ENCODE measurements around the gene PMM1. TPM values are rescaled to one million over a fixed set of nuclear protein-coding genes. Genes with fewer than 3 reads are reported as not detected.

Gene PMM1
- total and polyA plus RNA-seq, 2 of the 13 experiments (the other 11 are each of a cell fraction or from before 2014, with no cell fraction given) = 17.8 to 95.6 TPM

DNA sequence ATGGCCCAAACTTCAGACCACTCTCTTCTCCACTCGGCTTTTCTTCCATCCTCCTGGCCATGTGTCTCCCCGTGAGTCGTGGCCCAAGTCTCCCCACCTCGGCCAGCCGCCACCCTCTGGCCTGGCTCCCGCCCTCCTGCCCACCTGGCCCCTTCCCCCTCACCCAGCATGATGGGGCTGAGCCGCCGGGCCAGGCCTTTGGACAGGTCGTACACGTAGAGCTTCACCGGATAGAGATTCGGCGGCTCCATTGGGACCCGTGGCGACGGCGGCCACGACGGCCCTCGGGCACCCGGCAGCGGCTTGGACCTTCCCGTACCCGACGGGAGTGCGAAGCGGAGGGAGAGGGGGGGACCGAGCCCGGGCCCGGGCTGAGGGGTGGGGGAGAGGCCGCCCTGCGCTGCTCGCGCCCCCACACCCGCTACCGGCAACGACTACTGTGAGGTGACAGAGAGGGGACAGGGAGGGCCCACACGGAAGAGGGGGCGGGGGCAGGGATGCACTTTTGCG, 31.0 kb upstream of the PMM1 start, which contains the start of gene DESI1 (continued):
- TF ChIP-seq, protein P1, sequence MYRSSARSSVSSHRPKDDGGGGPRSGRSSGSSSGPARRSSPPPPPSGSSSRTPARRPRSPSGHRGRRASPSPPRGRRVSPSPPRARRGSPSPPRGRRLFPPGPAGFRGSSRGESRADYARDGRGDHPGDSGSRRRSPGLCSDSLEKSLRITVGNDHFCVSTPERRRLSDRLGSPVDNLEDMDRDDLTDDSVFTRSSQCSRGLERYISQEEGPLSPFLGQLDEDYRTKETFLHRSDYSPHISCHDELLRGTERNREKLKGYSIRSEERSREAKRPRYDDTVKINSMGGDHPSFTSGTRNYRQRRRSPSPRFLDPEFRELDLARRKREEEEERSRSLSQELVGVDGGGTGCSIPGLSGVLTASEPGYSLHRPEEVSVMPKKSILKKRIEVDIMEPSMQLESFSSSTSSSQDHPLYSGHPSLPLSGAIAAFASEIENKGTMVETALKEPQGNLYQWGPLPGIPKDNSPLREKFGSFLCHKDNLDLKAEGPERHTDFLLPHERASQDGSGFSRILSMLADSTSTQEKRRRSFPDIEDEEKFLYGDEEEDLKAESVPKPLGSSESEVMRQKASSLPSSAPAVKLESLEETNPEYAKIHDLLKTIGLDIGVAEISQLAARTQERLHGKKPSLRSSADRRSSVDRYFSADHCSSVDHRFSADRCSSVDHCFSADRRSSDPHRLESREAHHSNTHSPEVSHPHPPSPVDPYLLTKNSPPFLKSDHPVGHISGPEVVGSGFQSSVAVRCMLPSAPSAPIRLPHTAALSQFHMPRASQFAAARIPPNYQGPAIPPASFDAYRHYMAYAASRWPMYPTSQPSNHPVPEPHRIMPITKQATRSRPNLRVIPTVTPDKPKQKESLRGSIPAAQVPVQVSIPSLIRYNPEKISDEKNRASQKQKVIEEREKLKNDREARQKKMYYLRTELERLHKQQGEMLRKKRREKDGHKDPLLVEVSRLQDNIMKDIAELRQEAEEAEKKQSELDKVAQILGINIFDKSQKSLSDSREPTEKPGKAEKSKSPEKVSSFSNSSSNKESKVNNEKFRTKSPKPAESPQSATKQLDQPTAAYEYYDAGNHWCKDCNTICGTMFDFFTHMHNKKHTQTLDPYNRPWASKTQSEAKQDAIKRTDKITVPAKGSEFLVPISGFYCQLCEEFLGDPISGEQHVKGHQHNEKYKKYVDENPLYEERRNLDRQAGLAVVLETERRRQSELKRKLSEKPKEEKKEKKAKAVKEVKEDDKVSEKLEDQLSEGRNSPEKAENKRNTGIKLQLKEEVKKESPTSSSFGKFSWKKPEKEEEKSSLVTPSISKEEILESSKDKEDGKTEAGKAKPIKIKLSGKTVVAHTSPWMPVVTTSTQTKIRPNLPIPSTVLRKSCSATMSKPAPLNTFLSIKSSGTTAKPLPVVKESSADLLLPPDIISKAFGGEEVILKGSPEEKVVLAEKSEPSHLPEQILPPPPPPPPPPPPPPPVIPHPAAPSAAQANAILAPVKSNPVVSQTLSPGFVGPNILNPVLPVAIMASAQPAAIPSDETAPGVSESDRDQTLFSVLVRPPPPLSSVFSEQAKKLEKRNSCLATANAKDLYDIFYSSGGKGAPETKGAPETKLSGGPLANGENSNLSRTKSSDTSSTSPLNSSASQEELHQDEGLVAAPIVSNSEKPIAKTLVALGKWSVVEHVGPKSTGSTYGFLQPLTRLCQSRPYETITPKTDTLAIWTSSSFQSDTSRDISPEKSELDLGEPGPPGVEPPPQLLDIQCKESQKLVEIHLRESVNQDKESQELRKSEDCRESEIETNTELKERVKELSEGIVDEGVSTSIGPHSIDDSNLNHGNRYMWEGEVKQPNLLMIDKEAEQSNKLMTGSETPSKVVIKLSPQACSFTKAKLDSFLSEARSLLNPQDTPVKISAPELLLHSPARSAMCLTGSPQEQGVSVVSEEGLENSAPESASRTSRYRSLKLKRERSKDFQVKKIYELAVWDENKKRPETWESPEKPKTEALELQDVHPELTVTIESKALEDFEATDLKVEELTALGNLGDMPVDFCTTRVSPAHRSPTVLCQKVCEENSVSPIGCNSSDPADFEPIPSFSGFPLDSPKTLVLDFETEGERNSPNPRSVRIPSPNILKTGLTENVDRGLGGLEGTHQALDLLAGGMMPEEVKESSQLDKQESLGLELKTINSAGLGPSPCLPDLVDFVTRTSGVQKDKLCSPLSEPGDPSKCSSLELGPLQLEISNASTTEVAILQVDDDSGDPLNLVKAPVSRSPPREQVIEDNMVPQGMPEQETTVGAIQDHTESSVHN (CRISPR knock-in tag; IDR thresholded peaks at IDR 0.05) = no peak; the same call in 1 of the 2 replicates
- no peak; the same call in 1 of the 2 replicates for TF ChIP-seq ZNF446 (CRISPR knock-in tag; IDR thresholded peaks at IDR 0.05)
- TF ChIP-seq, protein P2, sequence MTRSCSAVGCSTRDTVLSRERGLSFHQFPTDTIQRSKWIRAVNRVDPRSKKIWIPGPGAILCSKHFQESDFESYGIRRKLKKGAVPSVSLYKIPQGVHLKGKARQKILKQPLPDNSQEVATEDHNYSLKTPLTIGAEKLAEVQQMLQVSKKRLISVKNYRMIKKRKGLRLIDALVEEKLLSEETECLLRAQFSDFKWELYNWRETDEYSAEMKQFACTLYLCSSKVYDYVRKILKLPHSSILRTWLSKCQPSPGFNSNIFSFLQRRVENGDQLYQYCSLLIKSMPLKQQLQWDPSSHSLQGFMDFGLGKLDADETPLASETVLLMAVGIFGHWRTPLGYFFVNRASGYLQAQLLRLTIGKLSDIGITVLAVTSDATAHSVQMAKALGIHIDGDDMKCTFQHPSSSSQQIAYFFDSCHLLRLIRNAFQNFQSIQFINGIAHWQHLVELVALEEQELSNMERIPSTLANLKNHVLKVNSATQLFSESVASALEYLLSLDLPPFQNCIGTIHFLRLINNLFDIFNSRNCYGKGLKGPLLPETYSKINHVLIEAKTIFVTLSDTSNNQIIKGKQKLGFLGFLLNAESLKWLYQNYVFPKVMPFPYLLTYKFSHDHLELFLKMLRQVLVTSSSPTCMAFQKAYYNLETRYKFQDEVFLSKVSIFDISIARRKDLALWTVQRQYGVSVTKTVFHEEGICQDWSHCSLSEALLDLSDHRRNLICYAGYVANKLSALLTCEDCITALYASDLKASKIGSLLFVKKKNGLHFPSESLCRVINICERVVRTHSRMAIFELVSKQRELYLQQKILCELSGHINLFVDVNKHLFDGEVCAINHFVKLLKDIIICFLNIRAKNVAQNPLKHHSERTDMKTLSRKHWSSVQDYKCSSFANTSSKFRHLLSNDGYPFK (CRISPR knock-in tag; IDR thresholded peaks at IDR 0.05; ENCODE audit: borderline replicate concordance) = 0 out of 2 replicates have a peak, but pooled peaks have one; percentile 0
- TF ChIP-seq, protein P3, sequence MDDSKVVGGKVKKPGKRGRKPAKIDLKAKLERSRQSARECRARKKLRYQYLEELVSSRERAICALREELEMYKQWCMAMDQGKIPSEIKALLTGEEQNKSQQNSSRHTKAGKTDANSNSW (CRISPR knock-in tag; IDR thresholded peaks at IDR 0.05; ENCODE audit: borderline replicate concordance) = no peak
- TF ChIP-seq, protein P4, sequence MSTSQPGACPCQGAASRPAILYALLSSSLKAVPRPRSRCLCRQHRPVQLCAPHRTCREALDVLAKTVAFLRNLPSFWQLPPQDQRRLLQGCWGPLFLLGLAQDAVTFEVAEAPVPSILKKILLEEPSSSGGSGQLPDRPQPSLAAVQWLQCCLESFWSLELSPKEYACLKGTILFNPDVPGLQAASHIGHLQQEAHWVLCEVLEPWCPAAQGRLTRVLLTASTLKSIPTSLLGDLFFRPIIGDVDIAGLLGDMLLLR (CRISPR knock-in tag; IDR thresholded peaks at IDR 0.05) = peak; percentile 69; the same call in 1 of the 2 replicates
- TF ChIP-seq ZNF180 (CRISPR knock-in tag; IDR thresholded peaks at IDR 0.05; ENCODE audit: borderline replicate concordance, low read depth) = no peak
- peak; percentile 63; the same call in 1 of the 2 replicates for TF ChIP-seq PHF8 (CRISPR knock-in tag; IDR thresholded peaks at IDR 0.05)
- no peak for TF ChIP-seq ARNTL (CRISPR knock-in tag; IDR thresholded peaks at IDR 0.05)
- TF ChIP-seq, protein P5, sequence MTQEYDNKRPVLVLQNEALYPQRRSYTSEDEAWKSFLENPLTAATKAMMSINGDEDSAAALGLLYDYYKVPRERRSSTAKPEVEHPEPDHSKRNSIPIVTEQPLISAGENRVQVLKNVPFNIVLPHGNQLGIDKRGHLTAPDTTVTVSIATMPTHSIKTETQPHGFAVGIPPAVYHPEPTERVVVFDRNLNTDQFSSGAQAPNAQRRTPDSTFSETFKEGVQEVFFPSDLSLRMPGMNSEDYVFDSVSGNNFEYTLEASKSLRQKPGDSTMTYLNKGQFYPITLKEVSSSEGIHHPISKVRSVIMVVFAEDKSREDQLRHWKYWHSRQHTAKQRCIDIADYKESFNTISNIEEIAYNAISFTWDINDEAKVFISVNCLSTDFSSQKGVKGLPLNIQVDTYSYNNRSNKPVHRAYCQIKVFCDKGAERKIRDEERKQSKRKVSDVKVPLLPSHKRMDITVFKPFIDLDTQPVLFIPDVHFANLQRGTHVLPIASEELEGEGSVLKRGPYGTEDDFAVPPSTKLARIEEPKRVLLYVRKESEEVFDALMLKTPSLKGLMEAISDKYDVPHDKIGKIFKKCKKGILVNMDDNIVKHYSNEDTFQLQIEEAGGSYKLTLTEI (CRISPR knock-in tag; conservative IDR thresholded peaks at IDR 0.05) = no peak
- no peak for TF ChIP-seq RFXANK (CRISPR knock-in tag; IDR thresholded peaks at IDR 0.05)
- no peak; the same call in 1 of the 2 replicates for TF ChIP-seq KLF9 (CRISPR knock-in tag; IDR thresholded peaks at IDR 0.05; ENCODE audit: low read depth)
- TF ChIP-seq ZSCAN31 (CRISPR knock-in tag; IDR thresholded peaks at IDR 0.05; ENCODE audit: low read depth) = no peak
- TF ChIP-seq TRIM24 (CRISPR knock-in tag; IDR thresholded peaks at IDR 0.05) = no peak
- no peak for TF ChIP-seq ZNF644 (CRISPR knock-in tag; IDR thresholded peaks at IDR 0.05; ENCODE audit: low read depth)
- peak; percentile 59; the same call in 1 of the 2 replicates for TF ChIP-seq SMAD1 (CRISPR knock-in tag; IDR thresholded peaks at IDR 0.05; ENCODE audit: borderline replicate concordance, low read depth)
- 0 out of 2 replicates have a peak, but pooled peaks have one; percentile 6 for TF ChIP-seq ZNF205 (CRISPR knock-in tag; IDR thresholded peaks at IDR 0.05)

All from HepG2 (cell line).